Pancreas (tissue), 10 donors: ENCODE results near the gene SEMA4D. TPM values are rescaled to one million over a fixed set of nuclear protein-coding genes. Genes with fewer than 3 reads are reported as not detected.
"Not testable (repeated sequence)": the region's sequence is repeated elsewhere in the genome, so short reads cannot be mapped to it uniquely, and the experiment has no call there.

Experiments
- ATAC-seq, 4 donors: fragments of 200-7000 bp; cut with Tn5 transposase; one replicate each; pipeline versions ENCODE4 v1.8.0 to v1.9.1; 2020; ENCODE audit warnings: mild to moderate bottlenecking in 4 of 4, moderate library complexity in 4 of 4
- DNase-seq, 6 donors: peaks; one replicate each; pipeline ENCODE4 v3.0.0-alpha.2; 2020
- FAIRE-seq: peaks from 2 replicates; lab custom pipeline; 2012; peaks lifted over from hg19 to GRCh38; lab: Jason Lieb, UNC
- H3K27ac ChIP-seq, 4 donors: fragments of 200-600 bp; sonication (generic); 1 replicate in 3 of 4; 2 replicates in 1 of 4; pipeline versions ENCODE4 v1.5.0 to v1.8.0; 2020
- H3K27me3 ChIP-seq, 4 donors: fragments of 200-600 bp; one replicate each; pipeline ENCODE4 v1.8.0; 2021
- H3K36me3 ChIP-seq, 3 donors: fragments of 200-600 bp; sonication (generic) in 1 of 3; one replicate each; pipeline versions ENCODE4 v1.5.0 to v1.8.0; 2020 to 2021
- H3K4me1 ChIP-seq, 3 donors: fragments of 200-600 bp; one replicate each; pipeline ENCODE4 v1.8.0; 2021
- H3K4me3 ChIP-seq, 4 donors: fragments of 200-600 bp; sonication (generic) in 2 of 4; one replicate each; pipeline versions ENCODE4 v1.5.0 to v1.8.0; 2020 to 2021
- H3K9me3 ChIP-seq, 4 donors: fragments of 200-600 bp; one replicate each; pipeline ENCODE4 v1.8.0; 2021
- CTCF ChIP-seq, 4 donors: fragments of 200-600 bp; sonication (generic) in 3 of 4; IDR thresholded peaks; one replicate each; pipeline versions ENCODE4 v1.5.0 to v1.8.0; 2021; ENCODE audit warnings: antibody characterized with exemption in 4 of 4
- WGBS, 2 donors: extraction: QIAGEN DNeasy Blood & Tissue Kit; methylation state at CpG; one replicate each; pipeline ENCODE4 v1.1.7; 2013; 5-methylcytosine and 5-hydroxymethylcytosine counted together
- intact Hi-C, 3 donors: fragments of 100-400 bp; cut with DNase I; formaldehyde crosslinking; loops; one replicate each; pipeline versions ENCODE4 v1.11.1 to v1.14.2; 2022
- polyA plus RNA-seq, 2 donors: library from polyadenylated mRNA; stranded (reverse); fragments of 200-250 nt; gene quantifications; one replicate each; pipeline ENCODE4 v1.2.3, GENCODE V29; 2013
- total RNA-seq, 6 donors: library from RNA; stranded (reverse); fragmentation: NEBNext Ultra II Directional in 4 of 6; extraction: Animal tissue kit (Norgen Biotek cat#: 25700) in 4 of 6; gene quantifications; one replicate each; pipeline versions ENCODE4 v1.2.1 to v1.2.4, GENCODE V29; 2021 to 2023
- donor health status: healthy with polysubstance abuse.
- donor health status: DM: no; HTN: no; CAD: no; lungs with moderate emphysema.
- donor health status: DM: no; HTN: no; CAD: no.
- donor health status: control.
- donor health status: control.
- donor health status: Bipolar disorder and iron deficiency.
- donor health status: DM: yes; HTN: yes; CAD: no.
- donor health status: DM: no; HTN: no; CAD: no.
- donor health status: DM: no; HTN: no; CAD: no.
- donor health status: DM: yes; HTN: yes; CAD: no.

The SEMA4D gene
- total and polyA plus RNA-seq, 8 donors = 7.1 to 29.7 (median 12.9) TPM

DNA sequence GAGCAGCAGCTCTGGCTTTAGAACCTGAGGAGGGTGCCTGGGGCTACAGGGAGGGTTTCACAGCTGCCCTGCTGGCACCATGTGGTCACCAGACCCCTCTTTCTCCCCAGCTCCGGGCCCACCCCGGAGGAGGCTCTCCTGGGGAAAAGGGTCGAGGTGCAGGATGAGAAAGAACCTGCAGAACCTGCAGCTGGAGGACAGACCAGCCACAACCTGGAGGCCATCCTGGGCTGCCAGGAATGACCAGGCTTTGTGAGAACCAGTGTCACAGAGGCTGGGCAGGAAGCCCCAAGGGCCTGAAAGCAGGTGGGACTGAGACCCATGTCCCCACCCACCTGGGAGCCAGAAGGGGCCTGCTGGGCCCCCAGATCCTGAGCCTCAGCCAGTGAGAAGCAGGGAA lies 23.0 kb downstream of the SEMA4D start:
- no peak for DNase-seq
- H3K4me3 ChIP-seq = no peak overlapping the region
- no peaks in the 10 kb centered on the region for H3K36me3 ChIP-seq
- H3K4me1 ChIP-seq = peaks cover 0 to 4% (median 0%) of the 10 kb centered on the region in 3 donors
- intact Hi-C loops = no loop called here
- no peak overlapping the region for H3K27ac ChIP-seq
- no peaks in the 10 kb centered on the region for H3K27me3 ChIP-seq
- 93 to 100% methylated on average over 3 of the region's 3 CpGs for WGBS, 2 donors
- no peak for ATAC-seq
- FAIRE-seq = no peak
- TF ChIP-seq CTCF (IDR thresholded peaks at IDR 0.05) = no peak
- H3K9me3 ChIP-seq = no peaks in the 10 kb centered on the region

GRCh38 chr9:89473762-89474469 lies 24.0 kb downstream of the SEMA4D start:
- DNase-seq = peak in 1 of 6 donors; percentile 25
- no peak for TF ChIP-seq CTCF (IDR thresholded peaks at IDR 0.05)
- 83 to 88% methylated on average over 7 of the region's 7 CpGs for WGBS, 2 donors
- Histone ChIP-seq H3K27me3 (no peaks in the 10 kb centered on the region), H3K4me1 (peaks cover 0 to 4% (median 0%) of the 10 kb centered on the region in 3 donors), H3K27ac (no peak overlapping the region), H3K4me3 (no peak overlapping the region), H3K9me3 (no peaks in the 10 kb centered on the region), H3K36me3 (no peaks in the 10 kb centered on the region)
- intact Hi-C loops = no loop called here
- peak in 2 of 4 donors; percentile 24 to 39 for ATAC-seq
- FAIRE-seq = no peak

DNA sequence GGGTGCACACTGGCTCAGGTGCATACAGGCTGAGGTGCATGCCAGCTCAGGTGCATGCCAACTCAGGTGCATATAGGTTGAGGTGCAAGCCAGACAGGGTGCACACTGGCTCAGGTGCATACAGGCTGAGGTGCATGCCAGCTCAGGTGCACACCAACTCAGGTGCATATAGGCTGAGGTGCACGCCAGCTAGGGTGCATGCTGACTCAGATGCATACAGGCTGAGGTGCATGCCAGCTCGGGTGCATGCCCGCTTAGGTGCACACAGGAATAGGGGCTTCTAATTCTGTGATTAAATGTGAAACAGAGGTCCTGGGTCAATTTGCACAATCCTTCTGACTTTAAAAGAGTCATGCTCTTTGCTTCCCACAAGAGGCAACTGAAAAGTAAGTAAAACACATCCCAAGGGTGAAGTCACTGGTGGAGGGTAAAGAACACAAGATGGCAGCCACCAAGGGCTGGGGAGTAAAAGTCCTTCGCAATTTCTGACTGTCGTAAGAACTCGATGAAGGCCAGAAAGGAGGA lies 26.1 kb downstream of the SEMA4D start:
- peak in 1 of 6 donors; percentile 25 for DNase-seq
- ATAC-seq, H3K4me1 ChIP-seq, intact Hi-C loops, H3K36me3 ChIP-seq, H3K4me3 ChIP-seq, H3K27me3 ChIP-seq, H3K27ac ChIP-seq, FAIRE-seq, H3K9me3 ChIP-seq: not testable (repeated sequence)
- 95 to 97% methylated on average over 6 of the region's 6 CpGs for WGBS, 2 donors

DNA sequence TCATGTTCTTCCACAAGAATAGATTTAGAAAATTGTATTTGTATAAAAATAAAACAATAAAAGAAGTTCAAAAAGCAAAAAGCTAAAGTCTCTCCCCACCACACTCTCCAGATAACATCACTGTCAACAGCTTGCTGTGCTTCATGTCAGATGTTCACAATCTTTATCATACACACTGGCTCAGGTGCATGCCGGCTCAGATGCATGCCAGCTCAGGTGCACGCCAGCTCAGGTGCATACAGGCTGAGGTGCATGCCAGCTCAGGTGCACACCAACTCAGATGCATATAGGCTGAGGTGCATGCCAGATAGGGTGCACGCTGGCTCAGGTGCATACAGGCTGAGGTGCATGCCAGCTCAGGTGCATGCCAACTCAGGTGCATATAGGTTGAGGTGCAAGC lies 26.5 kb downstream of the SEMA4D start:
- no peak for TF ChIP-seq CTCF (IDR thresholded peaks at IDR 0.05)
- no peaks in the 10 kb centered on the region for H3K36me3 ChIP-seq
- no peak for FAIRE-seq
- no peak for ATAC-seq
- H3K27ac ChIP-seq = no peak overlapping the region
- 67 to 78% methylated on average over 3 of the region's 3 CpGs for WGBS, 2 donors
- H3K4me1 ChIP-seq = no peaks in the 10 kb centered on the region
- peak in 1 of 6 donors; percentile 10 for DNase-seq
- no peaks in the 10 kb centered on the region for H3K27me3 ChIP-seq
- H3K4me3 ChIP-seq = no peak overlapping the region
- intact Hi-C loops = no loop called here
- no peaks in the 10 kb centered on the region for H3K9me3 ChIP-seq

DNA sequence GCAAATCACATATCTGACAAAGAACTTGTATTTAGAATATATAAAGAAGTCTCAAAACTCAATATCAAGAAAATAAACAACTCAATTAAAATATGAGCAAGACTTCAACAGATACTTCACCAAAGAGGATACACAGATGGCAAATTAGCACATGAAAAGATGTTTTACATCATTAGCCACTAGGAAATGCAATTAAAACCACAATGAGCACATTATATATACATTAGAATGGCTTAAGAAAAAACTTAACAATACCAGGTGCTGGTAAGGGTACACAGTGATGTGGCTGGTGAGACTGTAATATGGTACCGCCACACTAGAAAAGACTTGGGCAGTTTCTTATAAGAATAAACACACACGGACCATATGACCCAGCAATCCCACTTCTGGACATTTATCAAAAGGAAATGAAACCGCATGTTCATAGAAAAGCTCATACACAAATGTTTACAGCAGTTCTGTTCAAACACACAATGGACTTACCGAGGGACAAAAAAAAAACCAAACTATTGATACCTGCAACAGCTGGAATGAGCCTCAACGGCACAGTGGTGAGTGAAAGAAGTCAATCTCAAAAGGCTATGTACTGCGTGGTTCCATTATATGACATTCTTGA lies 27.6 kb downstream of the SEMA4D start:
- no peaks in the 10 kb centered on the region for H3K27me3 ChIP-seq
- DNase-seq = no peak
- H3K4me3 ChIP-seq = no peak overlapping the region
- no peak for ATAC-seq
- intact Hi-C loops = no loop called here
- no peaks in the 10 kb centered on the region for H3K9me3 ChIP-seq
- H3K4me1 ChIP-seq = no peaks in the 10 kb centered on the region
- 70 to 77% methylated on average over 6 of the region's 6 CpGs for WGBS, 2 donors
- no peak for TF ChIP-seq CTCF (IDR thresholded peaks at IDR 0.05)
- no peak overlapping the region for H3K27ac ChIP-seq
- H3K36me3 ChIP-seq = no peaks in the 10 kb centered on the region
- no peak for FAIRE-seq
